ENCODE measurements around the gene SCAMP5.

The SCAMP5 gene

DNA sequence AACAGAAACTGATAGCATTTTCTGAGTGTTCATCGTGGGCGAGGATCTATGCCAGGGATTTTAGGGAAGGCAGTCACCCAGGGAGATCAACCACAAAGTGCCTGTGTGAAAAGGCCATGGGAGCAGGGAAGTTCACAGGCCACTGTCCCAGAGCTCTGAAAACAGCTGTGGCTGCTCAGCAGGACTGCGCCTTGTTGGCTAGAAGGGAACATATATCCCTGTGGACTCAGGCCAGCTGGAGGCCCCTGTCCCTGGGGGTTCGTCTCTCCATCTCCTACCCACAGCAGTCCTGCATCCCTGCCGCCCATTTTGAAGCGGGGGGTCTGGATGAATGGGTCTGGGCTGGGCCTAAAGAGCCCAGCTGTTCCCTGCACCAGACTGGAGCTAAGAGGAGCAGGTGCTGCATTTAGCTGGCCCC, 55.8 kb downstream of the SCAMP5 start:
- no peak overlapping the region for H3K4me3 ChIP-seq (ENCODE audit: low read depth, low read length)
- no peak for DNase-seq (ENCODE audit: low read depth)
- TF ChIP-seq, protein P1, sequence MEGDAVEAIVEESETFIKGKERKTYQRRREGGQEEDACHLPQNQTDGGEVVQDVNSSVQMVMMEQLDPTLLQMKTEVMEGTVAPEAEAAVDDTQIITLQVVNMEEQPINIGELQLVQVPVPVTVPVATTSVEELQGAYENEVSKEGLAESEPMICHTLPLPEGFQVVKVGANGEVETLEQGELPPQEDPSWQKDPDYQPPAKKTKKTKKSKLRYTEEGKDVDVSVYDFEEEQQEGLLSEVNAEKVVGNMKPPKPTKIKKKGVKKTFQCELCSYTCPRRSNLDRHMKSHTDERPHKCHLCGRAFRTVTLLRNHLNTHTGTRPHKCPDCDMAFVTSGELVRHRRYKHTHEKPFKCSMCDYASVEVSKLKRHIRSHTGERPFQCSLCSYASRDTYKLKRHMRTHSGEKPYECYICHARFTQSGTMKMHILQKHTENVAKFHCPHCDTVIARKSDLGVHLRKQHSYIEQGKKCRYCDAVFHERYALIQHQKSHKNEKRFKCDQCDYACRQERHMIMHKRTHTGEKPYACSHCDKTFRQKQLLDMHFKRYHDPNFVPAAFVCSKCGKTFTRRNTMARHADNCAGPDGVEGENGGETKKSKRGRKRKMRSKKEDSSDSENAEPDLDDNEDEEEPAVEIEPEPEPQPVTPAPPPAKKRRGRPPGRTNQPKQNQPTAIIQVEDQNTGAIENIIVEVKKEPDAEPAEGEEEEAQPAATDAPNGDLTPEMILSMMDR (conservative IDR thresholded peaks at IDR 0.05; ENCODE audit: low read depth, low read length), result no peak

DNA sequence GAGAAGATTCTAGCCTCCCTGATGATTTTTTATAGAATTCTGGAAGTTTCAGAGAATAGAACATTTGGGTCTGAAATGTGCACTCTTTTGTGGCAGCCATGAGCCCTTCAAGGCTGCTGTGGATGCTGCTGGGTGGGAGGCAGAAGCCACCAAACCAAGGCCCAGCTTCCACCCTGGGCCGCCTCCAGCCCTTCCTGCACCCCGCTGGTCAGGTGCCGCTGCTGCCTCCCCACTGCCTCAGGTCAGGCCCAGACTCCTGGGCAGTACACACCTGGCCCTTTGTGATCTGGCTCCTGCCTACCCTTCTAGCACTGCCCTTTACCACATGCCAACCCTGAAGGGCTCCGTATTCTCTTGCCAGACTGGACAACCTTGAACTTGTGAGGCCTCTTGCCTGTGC, 56.3 kb downstream of the SCAMP5 start:
- TF ChIP-seq, protein P1 (conservative IDR thresholded peaks at IDR 0.05; ENCODE audit: low read depth, low read length), result no peak
- DNase-seq (ENCODE audit: low read depth), result no peak

DNA sequence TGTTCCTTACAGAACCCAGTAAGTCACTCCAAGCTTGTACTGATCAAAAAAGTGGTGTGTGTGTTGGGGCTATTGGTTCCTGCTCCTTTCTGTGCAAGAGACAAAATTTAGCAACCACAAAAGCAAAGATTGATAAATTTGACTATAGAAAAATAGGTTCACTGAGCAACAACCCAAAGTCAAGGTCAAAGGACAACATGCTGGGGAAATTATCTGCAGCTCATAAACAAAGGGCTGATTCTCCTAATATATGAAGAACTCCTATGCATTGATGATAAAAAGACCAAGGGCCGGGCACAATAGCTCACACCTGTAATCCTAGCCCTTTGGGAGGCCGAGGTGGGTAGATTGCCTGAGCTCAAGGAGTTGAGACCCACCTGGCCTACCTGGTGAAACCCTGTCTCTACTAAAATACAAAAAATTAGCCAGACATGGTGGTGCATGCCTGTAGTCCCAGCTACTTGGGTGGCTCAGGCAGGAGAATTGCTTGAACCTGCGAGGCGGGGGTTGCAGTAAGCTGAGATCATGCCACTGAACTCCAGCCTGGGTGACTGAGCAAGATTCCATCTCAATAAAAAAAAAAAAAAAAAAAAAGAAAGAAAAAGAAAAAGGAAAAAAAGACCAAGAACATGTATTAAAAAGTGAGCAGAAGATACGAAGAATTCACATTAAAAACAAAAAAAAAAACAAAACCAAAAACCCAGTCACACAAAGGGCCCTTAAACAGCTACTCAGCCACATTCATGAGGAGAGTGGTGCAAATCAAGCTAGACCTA, 57.8 kb downstream of the SCAMP5 start:
- H3K4me3 ChIP-seq (ENCODE audit: low read depth, low read length), result no peak overlapping the region
- TF ChIP-seq, protein P1 (conservative IDR thresholded peaks at IDR 0.05; ENCODE audit: low read depth, low read length), result no peak
- DNase-seq (ENCODE audit: low read depth), result no peak

More for the DNA sequence above, 56.3 kb downstream of the SCAMP5 start:
- no peak overlapping the region for H3K4me3 ChIP-seq (ENCODE audit: low read depth, low read length)

DNA sequence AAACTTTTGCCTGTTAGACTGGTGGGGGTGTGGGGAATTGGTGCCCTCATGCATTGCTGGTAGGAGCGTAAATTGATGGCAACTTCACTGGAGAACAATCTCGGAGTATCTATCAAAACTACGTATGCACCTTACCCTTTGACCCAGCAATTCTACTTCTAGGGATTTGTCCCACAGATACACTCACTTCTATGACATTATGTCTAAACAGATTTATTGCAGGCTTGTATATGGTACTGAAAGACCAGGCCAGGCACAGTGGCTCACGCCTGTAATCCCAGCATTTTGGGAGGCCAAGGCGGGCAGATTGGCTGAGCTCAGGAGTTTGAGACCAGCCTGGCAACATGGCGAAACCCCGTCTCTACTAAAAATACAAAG, 58.4 kb downstream of the SCAMP5 start:
- no peak for DNase-seq (ENCODE audit: low read depth)
- TF ChIP-seq, protein P1 (conservative IDR thresholded peaks at IDR 0.05; ENCODE audit: low read depth, low read length), result no peak
- H3K4me3 ChIP-seq (ENCODE audit: low read depth, low read length), result no peak overlapping the region

DNA sequence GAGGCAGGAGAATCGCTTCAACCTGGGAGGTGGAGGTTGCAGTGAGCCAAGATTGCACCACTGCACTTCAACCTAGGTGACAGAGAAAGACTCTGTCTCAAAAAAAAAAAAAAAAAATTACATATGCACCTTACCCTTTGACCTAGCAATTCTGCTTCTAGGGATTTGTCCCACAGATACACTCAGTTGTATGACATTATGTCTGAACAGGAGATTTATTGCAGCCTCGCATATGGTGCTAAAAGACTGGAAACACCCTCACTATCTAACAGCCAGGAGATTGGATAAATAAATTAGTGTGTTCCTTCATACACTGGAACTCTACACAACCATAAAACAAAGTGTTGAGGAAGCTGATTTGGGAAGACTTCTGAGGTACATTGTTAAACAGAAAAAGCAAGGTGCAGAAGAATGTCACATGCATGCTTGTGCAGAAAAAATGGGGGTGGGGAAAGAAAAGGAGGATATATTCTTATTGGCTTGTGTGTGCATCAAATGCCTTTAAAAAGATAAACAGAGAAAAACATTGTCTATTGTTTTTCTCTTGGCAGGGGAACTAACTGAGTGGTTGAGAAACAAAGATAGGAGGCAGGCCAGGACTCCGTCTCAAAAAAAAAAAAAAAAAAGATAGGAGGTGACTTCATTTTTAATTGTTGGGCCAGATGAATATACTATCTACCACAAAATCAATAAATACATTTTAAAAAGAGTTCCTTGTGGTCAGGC, 59.0 kb downstream of the SCAMP5 start:
- TF ChIP-seq, protein P1 (conservative IDR thresholded peaks at IDR 0.05; ENCODE audit: low read depth, low read length), result no peak
- DNase-seq (ENCODE audit: low read depth), result no peak
- H3K4me3 ChIP-seq (ENCODE audit: low read depth, low read length), result no peak overlapping the region

DNA sequence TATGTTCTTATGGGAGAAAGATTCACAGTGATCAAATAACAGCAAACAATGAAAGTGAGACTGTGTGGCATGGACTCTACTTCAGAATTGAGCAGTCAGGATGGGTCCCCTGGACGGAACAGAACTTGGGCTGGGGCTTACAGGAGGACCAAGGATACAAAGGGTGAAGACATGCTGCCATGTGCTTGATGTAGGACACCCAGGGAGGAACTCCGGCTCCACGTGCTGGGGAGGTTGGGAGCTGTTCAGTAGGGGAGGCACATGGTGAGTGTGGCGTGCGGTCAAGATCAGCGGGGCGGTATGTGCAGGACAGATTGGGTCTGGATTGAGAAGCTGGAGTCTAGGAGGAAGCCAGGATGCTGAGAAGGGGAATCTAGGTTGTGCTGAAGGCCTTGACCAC, 60.7 kb downstream of the SCAMP5 start:
- no peak for DNase-seq (ENCODE audit: low read depth)
- no peak overlapping the region for H3K4me3 ChIP-seq (ENCODE audit: low read depth, low read length)
- TF ChIP-seq, protein P1 (conservative IDR thresholded peaks at IDR 0.05; ENCODE audit: low read depth, low read length), result no peak
